ENCODE measurements around the gene FAM20B.
A peak's percentile ranks its signal among the peaks of the same experiment; 100 is the strongest.
"Not testable (repeated sequence)": the region's sequence is repeated elsewhere in the genome, so short reads cannot be mapped to it uniquely, and the experiment has no call there.

The FAM20B gene

DNA sequence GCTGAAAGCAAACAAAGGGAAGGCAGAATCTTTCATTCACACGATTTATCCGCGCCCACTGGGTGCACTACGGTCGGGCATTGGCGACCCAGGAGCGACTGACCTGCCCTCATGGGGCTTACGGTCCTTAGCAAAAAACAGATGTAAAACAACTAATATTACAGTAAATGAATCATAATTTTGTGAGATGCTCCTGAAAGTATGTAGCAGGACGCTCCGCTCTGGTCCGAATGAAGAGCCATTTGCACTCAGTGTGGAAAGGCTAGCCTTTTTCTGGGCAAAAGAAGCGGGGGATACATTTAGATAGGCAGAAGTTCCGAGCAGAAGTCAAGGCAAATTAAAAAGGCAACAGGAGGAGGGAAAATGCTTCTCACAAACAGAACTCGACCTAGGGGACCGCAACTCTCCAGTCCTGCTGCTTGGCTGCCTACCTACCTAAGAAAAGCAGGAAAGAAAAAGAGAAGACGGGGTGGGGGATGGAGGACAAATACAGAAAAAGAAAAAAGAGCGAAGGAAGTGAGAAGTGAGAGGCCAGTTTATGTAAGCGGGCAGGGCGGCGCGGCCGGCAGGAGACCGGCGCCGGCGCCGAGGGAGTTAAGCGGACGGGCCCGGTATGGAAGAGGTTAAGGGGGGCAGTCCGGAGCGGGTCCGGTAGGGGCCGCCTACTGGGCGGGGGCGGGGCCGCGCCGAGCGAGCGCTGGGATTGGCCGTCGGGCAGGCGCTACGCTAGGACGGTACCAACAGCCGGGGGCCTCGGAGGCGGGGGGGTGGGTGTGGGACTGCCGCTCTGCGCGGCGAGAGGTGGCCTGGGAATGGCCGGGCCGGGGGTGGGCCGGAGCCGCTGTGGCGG is at the start of gene FAM20B:
Gene FAM20B (plus strand): TSS at position 770 of the 850 bp plus-strand sequence. CDS start 17,954 bp downstream, outside the sequence.
- peak; percentile 93 for DNase-seq

GRCh38 chr1:178976541-178976940 is 49.2 kb upstream of the FAM20B start:
- no peak for DNase-seq

- DNase-seq, result no peak
Observed at GRCh38 chr1:178986204-178986603, 39.5 kb upstream of the FAM20B start.

- DNase-seq, result not testable (repeated sequence)
Observed at GRCh38 chr1:178988198-178988597, 37.5 kb upstream of the FAM20B start.

DNA sequence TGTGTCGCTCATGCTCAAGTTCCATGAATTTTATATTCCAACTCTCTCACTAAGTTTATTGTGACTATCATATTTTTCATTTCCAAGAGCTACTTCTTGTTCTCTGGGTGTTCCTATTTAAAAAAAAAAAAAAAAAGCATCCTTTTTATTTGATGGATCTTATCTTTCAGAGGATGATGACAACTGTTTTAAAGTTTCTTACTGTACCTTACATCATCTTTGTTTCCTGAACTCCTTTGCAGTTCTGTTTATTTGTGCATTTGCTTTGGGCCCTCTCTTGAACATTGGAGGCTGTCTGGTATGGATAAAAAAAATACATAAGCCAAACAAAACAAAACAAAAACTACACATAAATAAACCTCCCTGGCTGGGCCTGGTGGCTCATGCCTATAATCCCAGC is 32.1 kb upstream of the FAM20B start:
- no peak for DNase-seq

DNA sequence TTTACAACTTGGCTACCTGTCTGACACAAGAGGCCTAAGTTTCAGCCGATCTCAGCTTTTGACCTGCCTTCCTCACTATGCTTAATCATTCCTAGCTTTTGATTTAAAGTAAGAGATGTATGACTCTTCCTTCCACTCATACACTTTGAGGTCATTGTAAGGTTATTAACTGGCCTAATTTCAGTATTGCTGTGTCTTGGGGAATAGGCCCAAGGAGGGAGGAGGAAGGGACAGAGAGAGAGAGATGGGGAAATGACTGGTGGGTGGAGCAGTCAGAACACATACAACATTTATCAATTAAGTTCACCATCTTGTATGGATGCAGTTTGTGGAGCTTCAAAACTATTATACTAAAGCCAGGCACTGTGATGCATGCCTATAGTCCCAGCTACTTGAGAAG is 28.3 kb upstream of the FAM20B start:
- DNase-seq, result no peak

DNA sequence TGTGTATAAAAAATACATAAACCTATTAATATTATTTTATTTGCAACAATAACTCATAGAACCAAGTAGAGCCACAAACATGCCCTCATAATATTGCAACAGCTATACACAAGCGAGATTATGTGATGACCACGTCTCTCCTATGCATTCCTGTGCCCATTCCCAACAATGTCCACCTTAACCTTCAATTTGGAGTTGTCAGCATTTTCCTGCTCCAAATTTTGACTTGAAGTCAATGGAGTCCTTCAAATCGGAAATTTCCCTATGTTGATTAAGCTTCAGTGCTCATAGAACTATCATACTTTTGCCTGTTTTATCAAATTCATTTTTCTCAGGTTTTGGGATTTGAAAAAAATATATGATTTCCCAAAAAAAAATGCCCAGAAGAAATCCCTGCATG is 27.4 kb upstream of the FAM20B start:
- no peak for DNase-seq

DNA sequence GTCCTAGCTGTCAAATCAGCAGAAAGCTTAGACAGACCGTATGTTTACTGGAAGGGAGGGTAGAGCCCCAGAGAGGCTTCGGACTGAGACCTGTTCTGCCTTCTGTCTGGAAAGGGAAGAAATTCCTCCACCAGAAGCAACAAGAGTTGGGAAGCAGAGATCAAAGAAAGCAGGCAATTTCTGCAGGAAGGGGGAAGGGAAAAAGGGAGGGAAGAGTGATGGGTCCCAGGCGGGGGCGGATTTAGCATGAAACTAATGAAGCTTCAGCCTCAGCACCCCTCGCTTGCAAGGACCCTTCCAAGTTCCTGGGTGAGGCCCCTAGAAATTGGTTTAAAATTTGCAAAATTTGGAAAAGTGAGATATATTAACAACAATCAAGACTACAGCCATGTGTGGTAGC is 26.6 kb upstream of the FAM20B start:
- no peak for DNase-seq

DNA sequence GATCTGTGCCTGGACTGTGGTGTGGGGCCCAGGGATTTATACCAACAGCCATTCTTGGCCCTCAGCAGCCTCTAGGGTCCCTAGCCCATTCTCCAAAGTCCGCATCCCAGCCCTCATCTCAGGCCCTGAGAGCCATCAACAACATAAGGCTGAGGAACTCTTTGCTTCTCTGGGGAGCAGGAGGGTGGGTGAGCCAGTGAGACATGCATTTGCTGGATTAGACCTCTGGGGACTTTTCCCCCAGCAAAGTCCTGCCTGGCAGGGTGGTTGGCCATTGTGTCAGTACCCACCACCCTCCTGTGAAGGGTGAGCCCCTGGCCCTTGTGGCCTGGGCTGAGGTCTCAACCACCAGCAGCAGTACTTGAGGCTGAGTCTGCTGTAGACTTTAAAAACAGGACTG is 24.2 kb upstream of the FAM20B start:
- no peak for DNase-seq

DNA sequence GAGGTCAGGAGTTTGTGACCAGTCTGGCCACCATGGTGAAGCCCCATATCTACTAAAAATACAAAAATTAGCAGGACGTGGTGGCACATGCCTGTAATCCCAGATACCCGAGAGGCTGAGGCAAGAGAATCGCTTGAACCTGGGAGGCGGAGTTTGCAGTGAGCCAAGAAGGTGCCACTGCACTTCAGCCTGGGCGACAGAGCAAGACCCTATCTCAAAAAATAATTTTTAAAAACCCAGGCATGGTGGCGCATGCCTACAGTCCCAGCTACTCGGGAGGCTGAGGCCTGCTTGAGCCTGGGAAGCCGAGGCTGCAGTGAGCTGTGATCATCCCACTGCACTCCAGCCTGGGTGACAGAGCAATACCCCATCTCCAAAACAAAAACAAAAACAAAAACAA is 23.6 kb upstream of the FAM20B start:
- not testable (repeated sequence) for DNase-seq

DNA sequence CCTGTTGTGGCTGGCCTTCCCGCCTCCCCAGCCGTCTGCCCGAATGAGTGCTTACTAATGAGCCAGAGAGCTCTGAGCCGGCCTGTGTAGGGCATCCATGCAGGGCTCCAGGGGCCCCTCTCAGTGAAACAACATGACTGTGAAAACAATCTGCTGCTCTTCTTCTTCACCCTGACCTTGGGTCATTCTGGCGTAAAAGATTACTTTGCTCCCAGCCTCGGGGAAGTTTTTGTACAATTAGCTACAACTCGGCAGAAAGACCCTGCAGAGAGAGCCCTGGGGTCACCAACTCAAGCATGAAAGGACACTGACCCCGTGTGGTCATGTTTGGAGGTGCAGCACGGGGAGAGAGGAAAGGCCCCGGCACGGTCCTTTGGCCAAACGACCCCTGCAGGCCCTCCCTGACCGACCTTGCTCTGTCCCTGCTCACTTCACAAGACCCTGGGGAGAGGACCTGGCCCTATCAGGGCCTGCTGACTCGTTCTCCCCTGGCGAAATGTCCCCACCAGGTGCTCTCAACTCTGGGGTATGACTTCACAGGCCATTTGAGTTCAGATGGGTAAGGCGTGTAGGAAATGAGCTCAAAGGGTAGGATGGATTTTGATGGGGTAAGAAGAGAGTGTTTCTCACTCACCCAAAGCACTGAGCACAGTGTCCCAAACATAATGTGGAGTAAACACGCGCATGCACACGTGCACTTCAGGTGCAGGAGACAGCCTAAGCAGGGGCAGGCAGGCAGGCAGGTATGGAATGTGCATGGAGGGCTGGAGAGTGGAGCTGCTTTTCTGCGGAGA is 22.9 kb upstream of the FAM20B start:
- peak; percentile 60 for DNase-seq

DNA sequence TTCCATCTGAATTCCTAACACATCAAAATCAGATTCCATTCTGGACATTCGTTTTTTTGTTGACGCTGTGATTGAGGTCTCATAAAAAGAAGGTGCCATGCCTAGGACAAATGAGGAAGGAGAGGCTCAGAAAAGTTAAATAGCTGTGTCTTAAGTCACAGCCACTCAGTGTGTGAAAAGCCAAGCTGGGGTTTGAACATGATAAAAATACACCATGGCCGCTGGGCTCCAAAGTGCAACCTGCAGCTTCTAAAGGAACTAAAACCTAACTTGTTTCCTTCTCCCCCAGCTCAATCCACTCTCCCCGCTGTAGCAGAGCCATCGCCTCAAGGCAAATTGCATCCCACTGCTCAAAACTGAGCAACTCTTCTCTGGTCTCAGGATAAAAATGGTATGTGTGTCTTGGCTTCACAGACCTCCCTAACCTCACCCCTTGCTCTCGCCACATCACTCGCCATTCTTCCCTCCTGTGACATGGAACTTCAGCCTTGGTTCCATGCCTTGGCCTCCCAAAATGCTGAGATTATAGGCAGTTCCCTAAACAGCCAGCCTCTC is 22.1 kb upstream of the FAM20B start:
- no peak for DNase-seq

- DNase-seq, result no peak
Observed at GRCh38 chr1:179007233-179007632, 18.5 kb upstream of the FAM20B start.

DNA sequence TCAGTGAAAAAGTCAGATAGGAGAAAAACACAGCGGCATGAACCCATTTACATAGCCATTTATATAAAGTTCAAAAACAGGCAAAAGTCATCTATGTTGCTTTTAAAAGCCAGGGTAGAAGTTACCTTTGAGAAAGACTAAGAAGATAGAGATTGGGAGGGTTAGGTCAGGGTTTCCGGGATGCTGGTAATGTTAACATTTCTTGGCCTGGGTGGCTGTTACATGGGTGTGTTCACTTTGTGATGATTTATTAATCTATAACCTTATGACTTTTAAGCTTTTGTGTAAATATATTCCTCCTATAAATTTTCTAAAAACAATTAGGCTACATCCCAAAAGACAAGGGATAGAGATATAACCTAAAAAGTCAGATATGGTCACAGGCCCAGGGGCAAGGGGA is 15.0 kb upstream of the FAM20B start:
- DNase-seq, result no peak

DNA sequence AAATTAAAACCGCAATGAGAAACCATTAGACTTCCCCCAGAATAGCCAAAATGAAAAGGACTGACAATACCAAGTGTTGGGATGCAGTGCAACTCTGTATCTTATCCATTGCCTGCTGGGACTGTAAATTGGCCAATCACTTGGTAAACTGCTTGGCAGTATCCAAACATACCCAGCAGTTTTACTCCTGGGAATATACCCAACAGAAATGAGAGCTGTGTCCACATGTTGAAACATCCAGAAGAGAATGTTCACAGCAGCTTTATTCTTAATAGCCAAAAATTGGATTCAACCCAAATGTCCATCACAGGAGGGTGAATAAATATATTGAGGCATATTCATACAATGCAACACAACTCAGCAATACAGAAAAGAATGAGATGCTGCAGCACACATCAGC is 13.7 kb upstream of the FAM20B start:
- DNase-seq, result no peak

- no peak for DNase-seq
Observed at GRCh38 chr1:179014123-179014522, 11.6 kb upstream of the FAM20B start.

- DNase-seq, result no peak
Observed at GRCh38 chr1:179015396-179015795, 10.3 kb upstream of the FAM20B start.

GRCh38 chr1:179016706-179017382 is 8.8 kb upstream of the FAM20B start:
- DNase-seq, result no peak

DNA sequence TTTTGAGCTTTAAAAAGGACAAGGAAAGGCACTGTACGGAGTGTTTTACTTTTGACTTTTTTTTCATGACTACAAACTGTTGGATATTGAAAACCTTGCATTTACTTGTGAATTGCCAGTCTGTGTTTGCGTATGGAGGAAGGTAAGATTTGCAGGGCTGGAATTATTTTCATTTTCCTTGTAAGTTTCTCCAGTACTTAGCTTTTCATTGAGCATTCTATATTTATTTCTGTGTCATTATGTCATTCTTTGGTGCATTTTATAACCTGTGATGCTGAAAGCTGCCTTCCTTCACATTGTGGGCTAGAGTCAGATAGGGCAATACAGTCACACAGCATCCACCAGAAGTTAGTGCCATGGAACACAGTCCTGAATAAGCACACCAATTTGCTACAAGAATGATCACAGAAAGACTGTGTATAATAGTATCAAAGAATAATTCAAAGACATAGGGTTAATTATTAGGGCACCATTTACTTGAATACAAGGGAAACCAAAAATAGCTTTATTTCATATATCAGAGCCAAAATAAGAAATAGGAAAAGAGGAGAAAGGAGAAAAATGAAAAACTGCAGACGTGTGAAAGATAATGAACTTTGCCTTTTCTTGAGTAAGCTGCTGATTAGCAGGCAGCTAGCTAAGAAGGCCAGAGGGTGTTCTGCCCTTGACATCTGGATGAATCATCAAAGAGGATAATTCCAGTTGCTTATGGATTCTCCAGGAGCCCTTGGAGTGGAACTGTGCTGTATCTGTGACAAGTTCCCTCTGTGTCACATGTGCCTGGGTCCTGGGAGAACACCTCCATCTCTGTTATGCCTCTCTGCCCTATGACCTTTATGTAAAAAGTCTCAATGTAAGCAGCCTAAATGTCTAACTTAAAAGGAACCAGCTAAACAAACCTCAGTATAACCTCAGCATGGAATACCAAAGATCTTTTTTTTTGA is 8.0 kb upstream of the FAM20B start:
- DNase-seq, result no peak

GRCh38 chr1:179021873-179022272 is 3.8 kb upstream of the FAM20B start:
- peak; percentile 38 for DNase-seq

DNA sequence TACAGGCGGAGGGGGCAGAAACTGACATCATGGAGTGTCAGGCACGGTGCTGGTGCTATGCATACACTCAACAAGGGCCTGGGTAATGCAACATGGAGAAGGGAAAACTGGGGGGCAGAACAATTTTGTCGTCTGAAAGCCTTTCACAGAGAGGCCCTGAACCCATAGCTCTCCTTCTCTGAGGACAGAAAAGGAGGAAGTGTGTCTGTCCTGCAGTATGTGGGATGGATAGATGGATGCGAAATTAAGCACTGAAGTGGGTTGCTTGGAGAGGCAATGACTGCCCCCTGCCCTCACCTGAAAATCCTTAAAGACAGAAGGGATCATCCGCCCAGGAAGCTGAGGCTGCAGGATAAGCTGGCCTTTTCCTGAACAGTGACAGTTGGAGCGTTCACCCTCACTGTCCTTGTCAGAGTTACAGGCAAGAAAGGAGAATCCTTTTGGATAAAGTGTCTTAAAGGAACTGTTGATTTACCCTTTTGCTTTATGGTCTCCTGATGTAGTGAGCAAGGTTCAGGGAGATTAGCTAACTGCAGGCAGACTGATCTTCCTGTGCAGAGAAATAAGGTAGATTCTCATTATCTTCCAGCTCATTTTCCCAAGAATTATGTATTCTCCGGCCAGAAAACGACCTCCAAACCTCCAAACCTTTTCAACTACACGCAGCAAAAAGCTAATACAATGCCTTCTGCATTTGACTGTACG is 1.6 kb upstream of the FAM20B start:
- no peak for DNase-seq

Data from NCI-H1092 (cell line).